HG03196 (cell line): ENCODE results near the gene CHTOP.
"Not testable (repeated sequence)": the region's sequence is repeated elsewhere in the genome, so short reads cannot be mapped to it uniquely, and the experiment has no call there.

ENCODE experiments used
- ATAC-seq: cut with Tn5 transposase; IDR thresholded peaks from one replicate; pipeline ENCODE4 v1.9.1; 2021; ENCODE audit not compliant: unreplicated experiment

Gene CHTOP

DNA sequence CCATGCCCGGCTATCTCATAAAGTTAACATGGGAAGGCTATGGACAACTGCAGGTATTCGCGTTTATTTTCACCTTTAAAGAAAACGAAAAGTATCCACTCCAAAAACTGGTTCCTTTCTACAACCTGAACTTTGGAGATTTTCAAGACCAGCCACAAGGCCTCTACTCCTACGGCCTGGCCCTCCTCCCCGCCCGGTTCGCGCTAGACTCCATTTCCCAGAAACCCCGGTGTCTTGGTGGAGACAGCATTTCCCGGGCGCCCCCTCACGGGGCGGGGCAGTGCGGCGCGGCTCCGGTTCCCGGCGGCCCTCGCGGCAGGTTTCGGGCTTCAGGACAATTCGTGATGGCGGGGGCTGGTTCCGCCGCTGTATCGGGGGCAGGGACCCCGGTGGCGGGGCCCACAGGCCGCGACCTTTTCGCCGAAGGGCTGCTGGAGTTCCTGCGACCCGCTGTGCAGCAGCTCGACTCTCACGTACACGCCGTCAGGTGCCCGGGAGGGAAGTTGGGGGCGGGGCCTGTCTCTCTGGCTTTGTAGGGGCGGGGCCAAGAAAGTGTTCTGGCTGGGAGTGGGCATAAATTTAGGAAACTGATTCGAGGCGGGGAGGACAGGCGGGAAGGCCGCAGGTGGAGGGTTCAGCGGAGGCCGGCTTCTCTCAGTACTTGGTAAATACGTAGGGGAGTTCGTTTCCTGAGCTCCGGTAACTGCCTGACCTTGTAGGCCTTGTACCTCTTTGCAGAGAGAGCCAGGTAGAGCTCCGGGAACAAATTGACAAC, 24.7 kb downstream of the CHTOP start, which contains the start of gene SNAPIN:
TSS of gene SNAPIN (plus strand) at position 304 of the 775 bp plus-strand sequence. CDS start at position 345, 41 bp downstream.
- peak; percentile 83 for ATAC-seq

GRCh38 chr1:153659175-153659534, 25.3 kb downstream of the CHTOP start:
- no peak for ATAC-seq

DNA sequence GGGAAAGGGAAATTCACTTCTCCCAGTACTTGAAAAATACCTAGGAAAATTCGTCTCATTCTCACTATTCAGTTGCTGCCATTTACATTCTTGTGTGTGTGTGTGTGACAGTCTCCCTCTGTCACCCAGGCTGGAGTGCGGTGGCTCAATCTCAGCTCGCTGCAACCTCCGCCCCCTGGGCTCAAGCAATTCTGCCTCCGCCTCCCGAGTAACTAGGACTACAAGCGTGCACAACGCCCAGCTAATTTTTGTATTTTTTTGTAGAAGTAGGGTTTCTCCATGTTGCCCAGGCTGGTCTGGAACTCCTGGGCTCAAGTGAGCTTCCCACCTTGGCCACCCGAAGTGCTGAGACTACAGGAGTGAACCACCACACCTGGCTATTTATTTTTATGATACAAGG, 25.8 kb downstream of the CHTOP start:
- ATAC-seq = no peak

GRCh38 chr1:153661111-153661708, 27.3 kb downstream of the CHTOP start:
- no peak for ATAC-seq

GRCh38 chr1:153662269-153662668, 28.4 kb downstream of the CHTOP start:
- ATAC-seq = no peak

DNA sequence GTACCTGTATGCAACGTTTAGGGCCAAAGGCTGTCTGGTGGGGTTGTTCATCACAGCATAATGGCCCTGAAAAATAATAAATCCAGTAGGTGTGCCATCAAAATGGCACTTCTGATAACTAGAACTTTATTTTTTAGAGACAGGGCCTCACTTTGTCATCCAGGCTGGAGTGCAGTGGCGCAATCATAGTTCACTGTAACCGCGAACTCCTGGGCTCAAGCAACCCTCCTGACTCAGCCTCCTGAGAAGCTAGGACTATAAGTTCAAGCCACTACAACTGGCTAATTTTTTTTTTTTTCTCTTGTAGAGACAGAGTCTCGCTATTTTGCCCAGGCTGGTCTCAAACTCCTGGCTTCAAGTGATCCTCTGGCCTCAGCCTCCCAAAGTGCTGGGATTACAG, 29.3 kb downstream of the CHTOP start:
- no peak for ATAC-seq

DNA sequence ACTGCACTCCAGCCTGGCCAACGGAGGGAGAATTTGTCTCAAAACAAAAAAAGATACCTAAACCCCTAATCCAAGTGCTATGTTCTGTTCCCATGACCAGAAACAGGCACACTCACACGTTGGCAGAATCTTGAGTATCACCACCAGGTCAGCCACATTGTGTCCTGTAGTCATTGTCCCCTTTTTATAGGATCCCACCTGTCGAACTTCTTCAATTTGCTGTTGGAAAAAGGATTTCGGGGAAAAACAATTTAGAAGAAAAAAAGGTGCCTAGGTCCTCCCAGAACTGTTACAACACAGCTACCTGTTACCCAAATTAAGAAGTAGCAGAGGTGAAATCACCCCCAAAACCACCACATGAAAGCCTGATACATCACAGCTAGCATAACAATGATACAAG, 33.6 kb downstream of the CHTOP start:
- no peak for ATAC-seq

DNA sequence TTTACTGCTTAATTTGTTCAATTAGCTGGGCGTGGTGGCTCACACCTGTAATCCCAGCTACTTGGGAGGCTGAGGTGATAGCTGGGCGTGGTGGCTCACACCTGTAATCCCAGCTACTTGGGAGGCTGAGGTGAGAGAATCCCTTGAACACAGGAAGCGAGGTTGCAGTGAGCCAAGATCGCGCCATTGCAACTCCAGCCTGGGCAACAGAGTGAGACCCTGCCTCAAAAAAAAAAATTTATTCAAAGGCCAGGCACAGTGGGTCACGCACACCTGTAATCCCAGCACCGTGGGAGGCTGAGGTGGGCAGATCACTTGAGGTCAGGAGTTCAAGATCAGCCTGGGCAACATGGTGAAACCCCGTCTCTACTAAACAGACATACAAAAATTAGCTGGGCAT, 34.8 kb downstream of the CHTOP start:
- ATAC-seq = not testable (repeated sequence)

DNA sequence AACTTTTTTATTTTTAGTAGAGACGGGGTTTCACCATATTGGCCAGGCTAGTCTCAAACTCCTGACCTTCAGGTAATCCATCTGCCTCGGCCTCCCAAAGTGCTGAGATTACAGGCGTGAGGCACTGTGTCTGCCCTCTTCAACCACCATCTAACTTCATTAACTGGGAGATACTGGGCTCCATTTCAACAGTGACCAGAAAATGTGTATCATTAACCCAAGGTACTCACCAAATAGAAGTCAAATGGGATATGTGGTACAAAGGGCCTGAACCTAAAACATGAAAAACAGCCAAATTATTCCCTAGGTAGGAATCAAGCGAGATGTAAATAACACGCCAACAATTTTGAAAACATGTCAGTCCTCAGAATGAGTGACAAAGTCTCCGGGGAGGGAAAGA, 35.7 kb downstream of the CHTOP start:
- no peak for ATAC-seq

- ATAC-seq = no peak
Measured at GRCh38 chr1:153670257-153670858, 36.5 kb downstream of the CHTOP start.

DNA sequence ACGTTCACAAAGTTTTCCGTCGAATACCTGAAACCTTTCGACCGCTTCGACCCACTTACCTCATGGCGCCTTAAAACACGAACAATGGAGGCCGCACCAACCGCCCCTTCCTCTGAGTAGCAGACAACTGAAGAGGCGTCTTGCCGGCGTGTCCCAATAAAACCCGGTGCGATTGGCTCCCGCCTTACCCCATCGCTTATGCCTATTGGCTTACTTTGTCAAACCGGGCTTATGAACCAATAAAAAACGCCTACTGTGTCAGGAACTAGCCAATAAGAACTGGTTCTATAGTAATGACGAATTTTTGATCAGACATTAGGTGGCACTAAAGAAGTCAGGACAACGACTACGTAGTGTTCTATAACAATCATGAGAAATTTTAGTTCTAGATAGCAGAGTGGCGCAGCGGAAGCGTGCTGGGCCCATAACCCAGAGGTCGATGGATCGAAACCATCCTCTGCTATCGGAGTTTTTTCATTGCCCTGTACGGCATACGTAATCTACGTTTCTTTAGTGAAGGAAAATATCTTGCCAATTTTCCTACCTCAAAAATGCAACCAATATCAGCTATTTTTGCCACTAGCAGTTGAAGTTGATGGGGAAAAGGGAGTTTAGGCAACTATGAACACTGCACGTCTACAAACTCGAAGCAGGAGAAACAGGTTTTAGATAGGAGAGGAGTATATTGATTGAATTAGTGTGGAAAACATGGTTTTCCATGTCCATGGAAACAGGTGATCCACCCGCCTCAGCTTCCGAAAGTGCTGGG, 37.2 kb downstream of the CHTOP start, which contains the start of gene ILF2:
TSS of gene ILF2 (minus strand) at position 135 of the 769 bp plus-strand sequence. CDS start at position 64, 71 bp downstream.
- peak; percentile 91 for ATAC-seq

DNA sequence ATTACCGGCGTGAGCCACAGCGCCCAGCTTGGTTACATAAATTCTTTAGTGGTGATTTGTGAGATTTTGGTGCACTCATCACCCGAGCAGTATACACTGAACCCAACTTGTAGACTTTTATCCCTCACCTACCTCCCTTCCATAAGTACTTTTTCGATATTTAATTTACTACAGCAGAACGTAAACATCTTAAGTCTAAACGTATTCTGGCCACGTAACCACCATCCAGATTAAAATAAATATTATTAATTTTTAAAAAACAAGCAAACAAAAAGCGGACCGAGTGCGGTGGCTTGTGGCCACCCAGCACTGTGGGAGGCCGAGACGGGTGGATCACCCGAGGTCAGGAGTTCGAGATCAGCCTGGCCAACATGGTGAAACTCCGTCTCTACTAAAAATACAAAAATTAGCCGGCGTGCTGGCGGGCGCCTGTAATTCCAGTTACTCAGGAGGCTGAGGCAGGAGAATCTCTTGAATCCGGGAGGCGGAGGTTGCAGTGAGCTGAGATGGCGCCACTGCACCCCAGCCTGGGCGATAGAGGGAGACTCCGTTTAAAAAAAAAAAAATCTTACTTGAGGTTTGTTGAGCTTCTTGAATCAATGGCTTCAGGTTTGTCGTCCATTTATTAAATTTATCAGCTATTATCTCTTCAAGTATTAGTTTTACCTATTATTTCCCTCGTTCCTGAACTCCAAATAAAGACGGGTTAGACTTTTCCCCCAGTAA, 37.9 kb downstream of the CHTOP start:
- ATAC-seq = peak; percentile 23

- ATAC-seq = no peak
Measured at GRCh38 chr1:153673511-153673910, 39.6 kb downstream of the CHTOP start.

DNA sequence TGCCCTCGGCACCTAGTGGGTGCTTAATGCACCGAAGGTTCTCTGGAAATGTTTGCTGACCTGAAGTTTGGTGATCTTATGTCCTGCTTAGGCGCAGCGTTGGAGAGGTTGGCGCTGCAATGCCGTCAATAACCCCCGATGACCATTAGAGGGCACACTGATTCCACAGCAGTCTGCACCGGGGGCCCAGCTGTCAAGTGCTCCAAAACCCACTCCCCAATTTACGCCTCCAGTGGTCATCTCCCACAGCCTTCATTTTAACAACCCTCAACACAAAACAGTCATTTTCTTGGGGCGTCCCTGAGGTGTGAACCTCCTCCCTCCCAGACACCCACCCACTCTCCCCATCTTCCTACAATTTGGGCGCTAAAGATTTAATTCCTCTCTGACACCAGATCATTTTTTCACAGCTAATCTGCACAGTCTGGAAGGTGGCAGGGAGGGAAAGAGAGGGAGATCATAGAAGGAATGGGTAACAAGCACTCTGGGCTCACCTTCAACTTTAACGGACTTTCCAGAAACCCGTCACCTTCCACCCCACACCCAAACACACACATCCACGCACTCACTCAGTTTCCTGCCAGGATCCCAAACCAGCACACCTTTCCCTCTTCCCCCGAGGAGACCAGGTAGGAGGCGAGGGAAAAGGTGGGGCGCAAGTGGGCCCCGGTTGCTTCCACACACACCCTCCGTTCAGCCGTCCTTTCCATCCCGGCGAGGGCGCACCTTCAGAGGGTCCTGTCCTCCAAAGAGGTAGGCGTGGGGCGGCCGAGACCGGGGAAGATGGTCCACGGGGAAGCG, 44.1 kb downstream of the CHTOP start:
- no peak for ATAC-seq

DNA sequence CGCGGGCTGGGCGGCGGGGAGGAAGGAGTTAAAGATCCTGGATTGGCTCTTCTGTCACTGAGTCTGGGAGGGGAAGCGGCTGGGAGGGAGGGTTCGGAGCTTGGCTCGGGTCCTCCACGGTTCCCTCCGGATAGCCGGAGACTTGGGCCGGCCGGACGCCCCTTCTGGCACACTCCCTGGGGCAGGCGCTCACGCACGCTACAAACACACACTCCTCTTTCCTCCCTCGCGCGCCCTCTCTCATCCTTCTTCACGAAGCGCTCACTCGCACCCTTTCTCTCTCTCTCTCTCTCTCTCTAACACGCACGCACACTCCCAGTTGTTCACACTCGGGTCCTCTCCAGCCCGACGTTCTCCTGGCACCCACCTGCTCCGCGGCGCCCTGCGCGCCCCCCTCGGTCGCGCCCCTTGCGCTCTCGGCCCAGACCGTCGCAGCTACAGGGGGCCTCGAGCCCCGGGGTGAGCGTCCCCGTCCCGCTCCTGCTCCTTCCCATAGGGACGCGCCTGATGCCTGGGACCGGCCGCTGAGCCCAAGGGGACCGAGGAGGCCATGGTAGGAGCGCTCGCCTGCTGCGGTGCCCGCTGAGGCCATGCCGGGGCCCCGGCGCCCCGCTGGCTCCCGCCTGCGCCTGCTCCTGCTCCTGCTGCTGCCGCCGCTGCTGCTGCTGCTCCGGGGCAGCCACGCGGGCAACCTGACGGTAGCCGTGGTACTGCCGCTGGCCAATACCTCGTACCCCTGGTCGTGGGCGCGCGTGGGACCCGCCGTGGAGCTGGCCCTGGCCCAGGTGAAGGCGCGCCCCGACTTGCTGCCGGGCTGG, 44.9 kb downstream of the CHTOP start, which contains the start of gene NPR1:
TSS of gene NPR1 (plus strand) at position 170 of the 818 bp plus-strand sequence. CDS start at position 591, 421 bp downstream.
- ATAC-seq = no peak

DNA sequence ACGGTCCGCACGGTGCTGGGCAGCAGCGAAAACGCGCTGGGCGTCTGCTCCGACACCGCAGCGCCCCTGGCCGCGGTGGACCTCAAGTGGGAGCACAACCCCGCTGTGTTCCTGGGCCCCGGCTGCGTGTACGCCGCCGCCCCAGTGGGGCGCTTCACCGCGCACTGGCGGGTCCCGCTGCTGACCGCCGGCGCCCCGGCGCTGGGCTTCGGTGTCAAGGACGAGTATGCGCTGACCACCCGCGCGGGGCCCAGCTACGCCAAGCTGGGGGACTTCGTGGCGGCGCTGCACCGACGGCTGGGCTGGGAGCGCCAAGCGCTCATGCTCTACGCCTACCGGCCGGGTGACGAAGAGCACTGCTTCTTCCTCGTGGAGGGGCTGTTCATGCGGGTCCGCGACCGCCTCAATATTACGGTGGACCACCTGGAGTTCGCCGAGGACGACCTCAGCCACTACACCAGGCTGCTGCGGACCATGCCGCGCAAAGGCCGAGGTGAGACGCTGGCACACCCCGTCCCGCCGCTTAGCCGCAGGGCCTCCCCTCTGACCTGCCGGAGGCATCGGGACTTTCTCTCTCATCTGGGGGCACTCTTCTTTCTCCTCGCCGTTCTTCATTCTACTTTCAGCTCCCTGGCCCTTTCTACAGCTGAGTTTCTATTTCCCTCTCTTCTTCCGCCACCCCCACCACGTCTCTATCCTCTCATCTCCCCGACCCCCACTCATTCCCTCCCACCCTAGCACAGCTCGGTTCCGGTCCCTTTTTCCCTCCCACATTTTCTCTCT, 45.7 kb downstream of the CHTOP start:
- no peak for ATAC-seq

DNA sequence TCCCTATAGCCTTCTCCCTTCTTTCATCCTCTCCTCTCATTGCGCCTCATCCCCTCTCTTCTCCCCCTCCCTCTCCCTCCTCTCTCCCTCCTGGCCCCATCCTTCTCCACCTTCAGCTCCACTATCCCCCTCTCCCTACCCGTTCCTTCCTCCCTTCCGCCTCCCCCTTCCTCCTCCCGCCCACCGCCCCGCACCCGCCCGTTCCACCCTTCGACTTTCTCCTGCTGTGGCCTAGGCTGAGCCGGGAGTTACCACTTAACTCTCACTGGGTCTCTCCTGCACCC, 46.2 kb downstream of the CHTOP start:
- ATAC-seq = no peak

DNA sequence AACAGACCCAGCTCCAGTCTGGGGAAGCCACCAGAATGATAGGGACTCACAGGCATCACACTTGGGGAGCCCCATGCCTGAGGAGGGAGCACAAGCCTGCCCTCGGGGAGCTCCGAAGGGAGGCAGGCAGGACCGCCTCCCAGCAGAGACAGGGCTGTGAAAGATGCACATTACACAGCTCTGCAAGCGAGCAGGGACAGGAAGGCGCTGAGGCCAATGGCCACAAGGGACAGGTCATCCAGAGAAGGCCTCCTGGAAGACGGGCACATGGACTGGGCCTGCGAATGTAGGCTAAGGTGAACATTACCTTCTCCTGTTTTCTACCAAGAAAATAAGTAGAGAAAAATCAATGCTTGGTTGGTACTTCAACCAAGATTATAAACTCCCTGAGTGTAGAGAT, 48.9 kb downstream of the CHTOP start:
- no peak for ATAC-seq
